GM21423 (cell line): ENCODE data around the gene SEC16A.

ENCODE experiments used
- ATAC-seq: cut with Tn5 transposase; IDR thresholded peaks from one replicate; pipeline ENCODE4 v1.9.1; 2021; ENCODE audit warnings: mild to moderate bottlenecking, moderate library complexity; ENCODE audit not compliant: unreplicated experiment

Gene SEC16A

DNA sequence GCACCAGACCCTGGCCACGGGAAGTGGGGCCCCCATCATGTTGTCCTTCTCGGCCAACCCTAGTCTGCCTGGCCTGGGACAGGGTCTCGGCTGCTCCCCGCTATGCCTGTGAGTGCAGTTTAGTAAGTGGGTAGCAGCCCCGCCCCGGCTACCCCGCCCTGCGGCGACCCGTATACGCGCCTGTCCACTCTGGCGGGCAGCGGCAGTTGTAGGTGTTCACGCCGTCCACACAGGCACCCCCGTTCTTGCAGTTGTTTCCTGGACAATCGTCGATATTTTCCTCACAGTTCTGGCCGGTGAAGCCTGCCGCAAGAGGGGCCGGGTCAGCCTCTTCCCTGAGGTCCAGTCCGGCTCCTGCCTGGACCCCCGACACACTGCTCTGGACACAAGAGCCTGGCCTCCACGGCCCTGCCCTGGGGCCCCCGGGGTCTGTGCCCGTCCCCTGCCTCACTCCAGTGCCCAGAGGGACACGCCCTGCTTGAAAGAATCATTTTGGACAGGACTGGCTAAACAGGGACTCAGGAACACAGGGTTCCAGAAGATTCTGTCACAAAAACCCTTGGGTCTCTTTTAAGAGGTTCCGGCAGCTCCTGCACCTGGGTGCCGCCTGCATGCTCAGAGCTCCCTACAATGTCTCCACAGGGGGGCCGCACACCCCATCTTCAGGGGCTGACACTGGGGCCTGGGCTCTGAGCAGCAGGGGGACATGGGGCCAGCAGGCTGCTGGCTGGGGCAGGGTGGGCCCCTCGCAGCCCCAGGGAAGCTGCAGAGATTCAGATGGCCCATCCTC, 36.6 kb upstream of the SEC16A start:
- no peak for ATAC-seq

DNA sequence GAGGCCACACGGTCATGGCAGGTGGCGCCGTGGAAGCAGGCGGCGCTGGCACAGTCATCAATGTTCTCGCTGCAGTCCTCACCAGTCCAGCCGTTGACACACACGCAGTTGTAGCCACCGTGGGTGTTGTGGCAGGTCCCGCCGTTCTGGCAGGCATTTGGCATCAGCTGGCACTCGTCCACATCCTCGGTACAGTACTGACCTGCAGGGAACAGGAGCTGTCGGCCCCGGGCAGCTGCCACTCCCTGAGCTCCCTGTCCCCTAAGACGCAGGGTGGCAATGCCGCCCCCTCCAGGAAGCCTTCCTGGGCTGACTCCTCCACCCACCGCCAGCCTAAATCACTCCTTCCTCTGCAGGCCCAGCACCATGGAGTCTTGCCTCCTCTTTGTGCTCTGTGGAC, 35.8 kb upstream of the SEC16A start:
- no peak for ATAC-seq

- ATAC-seq = no peak
Observed at GRCh38 chr9:136517950-136518349, 35.1 kb upstream of the SEC16A start.

- no peak for ATAC-seq
Observed at GRCh38 chr9:136517012-136517743, 34.3 kb upstream of the SEC16A start.

DNA sequence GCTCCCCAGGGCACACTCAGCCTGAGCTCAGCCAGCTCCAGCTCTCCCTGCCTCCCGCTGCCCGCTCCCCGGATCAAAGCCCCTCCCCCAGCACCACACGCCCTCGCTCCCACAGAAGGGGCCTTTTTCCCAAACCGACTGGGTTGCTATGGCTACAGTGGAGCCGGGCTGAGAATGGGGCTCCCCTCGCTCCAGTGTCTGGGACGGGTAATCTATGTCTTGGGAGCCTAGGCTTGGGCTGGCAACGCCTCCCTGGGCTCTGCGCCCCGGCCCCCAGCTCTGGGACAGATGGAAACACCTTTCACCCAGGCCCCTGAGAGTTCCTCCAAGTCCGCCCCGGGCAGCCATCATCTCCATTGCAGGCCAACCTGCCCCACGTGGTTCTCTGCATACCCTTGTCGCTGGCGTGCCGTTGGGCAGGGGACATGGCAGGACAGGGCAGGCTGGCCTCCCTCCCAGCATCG, 33.4 kb upstream of the SEC16A start:
- no peak for ATAC-seq

DNA sequence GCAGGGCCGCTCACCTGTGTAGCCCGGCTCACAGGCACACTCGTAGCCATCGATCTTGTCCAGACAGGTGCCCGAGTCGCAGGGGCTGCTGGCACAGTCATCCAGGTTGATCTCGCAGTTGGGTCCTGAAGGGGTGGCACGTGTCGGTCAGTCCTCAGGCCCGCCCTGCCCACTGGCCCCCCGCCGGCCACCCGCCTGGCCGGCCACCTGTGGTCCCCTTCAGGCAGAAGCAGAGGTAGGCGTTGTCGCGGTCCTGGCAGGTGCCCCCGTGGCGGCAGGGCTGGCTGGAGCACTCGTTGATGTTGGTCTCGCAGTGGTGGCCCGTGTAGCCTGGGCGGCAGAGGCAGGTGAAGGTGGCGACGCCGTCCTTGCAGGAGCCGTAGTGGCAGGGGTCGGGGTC, 32.4 kb upstream of the SEC16A start:
- ATAC-seq = no peak

DNA sequence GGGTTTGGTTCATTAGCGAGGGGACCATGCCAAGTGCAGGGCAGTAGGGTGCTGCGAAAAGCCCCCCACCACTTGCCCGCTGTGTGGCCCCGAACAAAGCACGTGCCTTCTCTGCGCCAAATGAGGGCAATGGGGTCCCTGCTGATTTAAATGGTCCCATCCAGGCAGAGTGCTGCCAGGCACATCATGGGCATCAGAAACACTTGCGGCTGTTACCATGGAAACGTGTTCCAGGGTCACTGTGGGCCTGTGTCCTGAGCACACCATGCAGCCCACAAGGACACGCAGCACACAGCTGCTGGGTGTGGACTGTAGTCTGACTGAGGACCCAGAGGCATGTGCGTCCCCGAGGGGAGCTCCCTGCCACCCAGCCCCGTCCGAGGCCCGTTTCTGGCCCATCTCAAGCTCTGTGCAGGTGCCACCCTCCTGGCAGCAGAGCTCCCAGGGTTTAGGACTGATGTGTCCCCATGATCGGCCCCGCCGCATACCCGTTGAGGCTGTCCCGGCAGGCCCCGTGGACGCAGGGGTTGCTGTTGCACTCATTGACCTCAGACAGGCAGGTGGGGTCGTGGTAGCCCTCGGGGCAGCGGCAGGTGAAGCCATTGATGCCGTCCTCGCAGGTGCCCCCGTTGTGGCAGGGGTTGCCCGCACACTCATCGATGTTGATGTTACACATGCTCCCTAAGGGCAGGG, 31.3 kb upstream of the SEC16A start:
- no peak for ATAC-seq

DNA sequence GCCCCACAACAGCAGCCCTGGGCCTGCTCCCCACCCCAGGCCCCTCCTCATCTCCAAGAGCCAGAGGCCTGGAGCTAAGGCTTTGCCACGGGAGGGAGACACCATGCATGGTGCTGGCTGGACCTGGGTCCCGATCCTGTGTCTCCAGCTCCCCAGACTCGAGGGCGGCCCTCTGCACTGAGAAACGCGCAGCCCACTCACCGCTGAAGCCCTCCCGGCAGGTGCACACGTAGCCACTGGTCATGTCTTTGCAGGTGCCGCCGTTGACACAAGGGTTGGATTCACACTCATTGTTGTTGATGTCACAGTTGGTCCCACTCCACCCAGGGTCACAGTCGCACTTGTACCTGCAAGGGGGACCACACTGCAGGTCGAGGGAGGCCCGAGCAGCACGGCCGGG, 30.4 kb upstream of the SEC16A start:
- no peak for ATAC-seq

DNA sequence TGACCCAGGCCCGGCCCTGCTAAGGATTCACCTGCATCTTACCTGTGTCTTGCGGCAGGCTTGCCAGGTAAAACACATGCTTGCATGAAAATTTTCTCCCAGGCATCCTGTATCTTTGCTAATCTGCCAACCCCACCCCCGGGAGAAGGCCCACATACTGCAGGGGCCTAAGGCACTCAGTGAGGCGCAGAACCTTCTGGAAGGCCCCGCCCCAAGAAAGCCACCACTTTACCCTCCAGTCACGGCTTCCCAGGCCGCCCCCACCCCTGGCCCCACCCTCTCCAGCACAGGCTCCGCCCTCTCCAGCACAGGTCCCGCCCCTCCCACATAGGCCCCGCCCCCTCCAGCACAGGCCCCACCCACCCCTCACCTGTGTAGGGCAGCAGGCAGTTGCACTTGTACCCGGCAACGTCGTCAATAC, 29.8 kb upstream of the SEC16A start:
- no peak for ATAC-seq

- ATAC-seq = no peak
Observed at GRCh38 chr9:136511670-136512592, 29.1 kb upstream of the SEC16A start.

- no peak for ATAC-seq
Observed at GRCh38 chr9:136511144-136511669, 28.4 kb upstream of the SEC16A start.

DNA sequence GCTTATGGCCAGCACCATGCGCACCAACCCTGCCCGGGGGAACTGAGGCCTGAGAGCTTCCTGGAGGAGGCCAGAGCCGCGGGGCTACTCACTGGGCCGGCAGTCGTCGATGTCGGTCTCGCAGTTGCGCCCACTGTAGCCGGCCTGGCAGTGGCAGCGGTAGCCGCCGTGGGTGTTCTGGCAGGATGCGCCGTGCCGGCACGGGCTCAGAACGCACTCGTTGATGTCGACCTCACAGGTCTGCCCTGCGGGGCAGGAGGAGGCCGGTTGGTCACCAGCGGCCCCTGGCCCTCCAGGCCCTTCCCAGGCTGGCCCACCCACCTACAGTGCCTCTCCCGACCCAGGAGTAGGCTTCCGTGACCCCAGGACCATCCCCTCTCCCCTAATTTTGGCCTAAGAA, 27.7 kb upstream of the SEC16A start:
- ATAC-seq = no peak

GRCh38 chr9:136509549-136509948, 26.7 kb upstream of the SEC16A start:
- no peak for ATAC-seq

DNA sequence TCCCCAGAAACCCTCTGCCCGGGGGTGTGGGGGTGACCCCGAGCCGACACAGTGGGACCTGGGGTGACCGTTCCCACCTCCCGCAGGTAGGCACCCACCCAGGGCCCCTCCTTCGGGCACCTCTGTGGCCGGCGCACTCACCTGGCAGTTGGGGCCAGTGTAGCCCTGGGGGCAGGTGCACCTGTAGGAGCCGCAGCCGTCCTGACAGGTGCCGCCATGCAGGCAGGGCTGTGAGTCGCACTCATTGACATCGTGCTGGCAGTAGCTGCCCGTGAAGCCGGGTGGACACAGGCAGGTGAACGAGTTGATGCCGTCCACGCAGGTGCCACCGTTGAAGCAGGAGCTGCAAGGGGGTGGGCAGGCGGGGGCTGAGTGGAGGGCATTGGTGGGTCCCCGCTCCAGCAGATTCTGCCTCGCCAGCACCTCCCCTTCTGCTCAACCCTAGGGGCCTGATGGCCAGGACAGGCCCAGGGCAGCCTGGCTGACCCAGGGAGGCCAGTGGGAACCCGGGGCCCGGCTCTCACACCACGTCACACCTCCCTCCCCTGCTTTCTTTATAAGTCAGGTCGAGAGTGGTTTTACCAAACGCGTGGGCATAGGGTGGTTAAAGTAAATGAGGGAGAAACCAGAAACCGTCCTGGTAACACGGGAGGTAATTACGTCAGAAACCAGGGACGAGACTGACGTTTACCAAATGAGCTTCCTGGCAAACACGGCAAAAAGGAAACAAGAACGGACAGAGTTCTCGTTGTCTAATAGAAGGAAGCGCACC, 26.1 kb upstream of the SEC16A start:
- ATAC-seq = no peak

GRCh38 chr9:136507992-136508375, 25.1 kb upstream of the SEC16A start:
- no peak for ATAC-seq

DNA sequence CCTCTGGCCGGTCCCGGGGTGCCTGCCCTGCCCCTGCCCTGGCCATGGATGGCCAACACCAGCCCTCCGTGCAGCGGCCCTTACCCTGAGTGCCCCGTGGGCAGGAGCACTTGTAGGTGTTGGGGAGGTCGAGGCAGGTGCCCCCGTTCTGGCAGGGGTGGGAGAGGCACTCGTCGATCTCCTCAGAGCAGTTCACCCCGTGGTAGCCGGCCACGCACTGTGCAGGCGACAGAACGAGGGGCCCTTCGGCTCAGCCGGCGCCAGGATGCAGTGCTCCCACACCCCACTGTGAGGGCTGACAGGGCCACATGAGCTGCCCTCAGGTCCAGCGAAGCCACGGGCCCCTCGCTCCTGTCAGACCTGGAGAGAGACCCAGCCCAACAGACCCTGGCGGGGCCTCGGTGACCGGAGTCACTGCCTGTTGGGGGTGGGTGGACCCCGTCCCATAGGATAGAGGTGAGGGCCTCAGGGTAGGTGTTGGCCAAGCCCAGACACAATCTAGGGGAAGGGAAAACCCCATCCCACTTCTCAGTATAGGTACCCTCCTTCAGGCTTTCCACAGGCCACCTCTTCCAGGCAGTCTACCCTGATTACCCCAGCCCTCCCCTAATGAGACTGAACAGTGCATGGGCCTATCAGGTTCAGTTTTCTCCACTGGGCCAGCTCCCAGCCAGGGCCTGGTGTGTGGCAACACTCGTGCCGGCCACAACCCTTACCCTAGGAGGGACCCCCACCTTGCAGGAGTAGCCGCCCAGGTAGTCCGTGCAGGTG, 24.6 kb upstream of the SEC16A start:
- ATAC-seq = no peak

DNA sequence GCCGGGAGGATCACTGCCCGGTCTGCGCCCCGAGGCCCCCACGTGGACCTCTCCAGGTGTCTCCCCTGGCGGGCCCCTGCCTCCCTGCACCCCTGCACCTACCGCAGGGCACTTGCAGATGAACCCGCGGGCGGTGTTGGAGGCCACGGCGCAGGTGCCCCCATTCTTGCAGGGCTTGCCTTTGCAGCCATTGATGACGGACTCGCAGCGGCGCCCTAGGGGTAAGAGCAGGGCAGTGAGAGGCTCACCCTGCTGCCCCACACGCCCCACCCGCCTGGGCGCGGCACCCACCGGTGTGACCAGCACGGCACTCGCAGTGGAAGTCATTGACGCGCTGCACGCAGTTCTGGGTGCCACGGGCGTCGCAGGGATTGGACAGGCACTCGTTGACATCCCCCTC, 23.6 kb upstream of the SEC16A start:
- ATAC-seq = no peak

GRCh38 chr9:136505406-136506403, 22.9 kb upstream of the SEC16A start:
- no peak for ATAC-seq
